SU-DHL-6 (cell line): ENCODE measurements around the gene CAMK1.

Experiments
- CTCF ChIP-seq: fragments of 200-600 bp; sonication (generic); IDR thresholded peaks from one replicate; pipeline ENCODE4 v1.5.1; 2017; ENCODE audit warnings: antibody characterized with exemption, mild to moderate bottlenecking, low read length, moderate library complexity; ENCODE audit not compliant: insufficient read depth, poor library complexity, severe bottlenecking
- EZH2phosphoT487 ChIP-seq: fragments of 200-600 bp; sonication (generic), shearing (Covaris generic); conservative IDR thresholded peaks from 2 replicates; pipeline ENCODE4 v1.6.1; 2018; ENCODE audit warnings: mild to moderate bottlenecking, antibody characterized with exemption, low read length, moderate library complexity, mixed read lengths

DNA sequence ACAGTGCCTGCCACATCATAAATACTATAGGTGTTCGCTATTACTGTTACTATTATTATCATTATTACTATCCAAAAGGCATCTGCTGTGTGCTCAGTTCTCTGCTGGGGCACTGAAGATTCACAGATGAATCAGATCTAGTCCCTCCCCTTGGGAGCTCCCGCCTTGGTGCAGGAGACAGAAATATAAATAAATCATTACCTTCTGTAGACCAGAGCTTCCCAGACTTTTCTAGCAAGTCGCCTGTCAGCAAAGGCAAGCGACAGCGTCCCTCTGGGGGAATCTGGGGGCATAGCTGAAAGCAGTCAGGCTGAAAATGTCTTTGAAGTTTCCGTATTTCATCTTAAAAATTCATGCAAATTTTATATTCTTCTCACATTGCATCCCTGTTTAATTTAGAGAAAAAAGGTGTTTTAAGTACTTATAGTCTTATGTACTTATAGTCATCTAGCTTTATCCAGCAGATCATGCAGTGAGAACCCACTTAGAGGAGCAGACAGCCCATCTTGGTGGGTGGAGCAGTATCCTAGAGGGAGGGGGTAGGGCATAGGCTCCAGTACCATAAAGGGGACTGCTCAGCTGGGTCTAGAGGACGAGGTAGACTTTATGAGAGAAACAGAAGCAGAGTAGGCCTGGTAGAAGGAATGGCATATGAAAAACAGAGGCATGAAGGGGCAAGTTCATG lies 48.6 kb downstream of the CAMK1 start:
- TF ChIP-seq CTCF (no peak), EZH2phosphoT487 (no peak)
